Stimulated activated naive CD8-positive, alpha-beta T cell treated with anti-CD3 and anti-CD28 coated beads, Interleukin-15, Interleukin-2, amounts not matched to agents 100 ng/mL and 50 ng/mL, for 24 hours (primary cell): Measurements from ENCODE around the gene PLCL1.
"Not testable (repeated sequence)": the region's sequence is repeated elsewhere in the genome, so short reads cannot be mapped to it uniquely, and the experiment has no call there.

Experiments used
- H3K27ac Mint-ChIP-seq: one replicate; pipeline ENCODE4 v1.8.0; 2021; ENCODE audit warnings: mild to moderate bottlenecking, mixed read lengths
- H3K27me3 Mint-ChIP-seq: one replicate; pipeline ENCODE4 v1.8.0; 2021; ENCODE audit warnings: mixed read lengths
- H3K36me3 Mint-ChIP-seq: one replicate; pipeline ENCODE4 v1.8.0; 2021; ENCODE audit warnings: low read depth, mixed read lengths
- H3K4me1 Mint-ChIP-seq: one replicate; pipeline ENCODE4 v1.8.0; 2021; ENCODE audit warnings: low read depth, mixed read lengths
- H3K4me3 Mint-ChIP-seq: one replicate; pipeline ENCODE4 v1.8.0; 2021; ENCODE audit warnings: mild to moderate bottlenecking, mixed read lengths
- H3K9me3 Mint-ChIP-seq: one replicate; pipeline ENCODE4 v1.8.0; 2021; ENCODE audit warnings: mixed read lengths

PLCL1 gene

DNA sequence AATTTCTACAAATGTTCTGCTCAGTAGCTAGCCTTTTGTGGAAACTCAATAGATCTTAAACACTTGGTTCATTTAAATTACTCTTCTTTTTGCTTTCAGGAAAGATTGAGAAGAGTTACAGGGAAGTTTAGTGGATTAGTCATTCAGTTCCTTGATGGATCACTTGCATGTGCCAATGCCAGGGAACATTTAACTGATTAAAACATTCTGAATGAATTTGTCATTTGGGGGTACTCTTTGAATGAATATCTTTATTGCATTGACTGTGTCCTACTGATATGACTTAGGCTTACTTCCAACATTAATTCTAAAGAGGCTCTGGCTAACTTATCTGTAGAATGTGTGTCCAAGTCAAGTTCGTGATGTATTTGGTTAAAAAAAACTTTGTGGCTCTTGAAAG, 199.8 kb downstream of the PLCL1 start:
- peak overlapping the region; percentile 71 for H3K27ac Mint-ChIP-seq
- peaks cover 75% of the 10 kb centered on the region for H3K4me1 Mint-ChIP-seq
- no peak overlapping the region for H3K4me3 Mint-ChIP-seq
- no peaks in the 10 kb centered on the region for H3K27me3 Mint-ChIP-seq
- H3K9me3 Mint-ChIP-seq, result peaks cover 3% of the 10 kb centered on the region
- H3K36me3 Mint-ChIP-seq, result no peaks in the 10 kb centered on the region

DNA sequence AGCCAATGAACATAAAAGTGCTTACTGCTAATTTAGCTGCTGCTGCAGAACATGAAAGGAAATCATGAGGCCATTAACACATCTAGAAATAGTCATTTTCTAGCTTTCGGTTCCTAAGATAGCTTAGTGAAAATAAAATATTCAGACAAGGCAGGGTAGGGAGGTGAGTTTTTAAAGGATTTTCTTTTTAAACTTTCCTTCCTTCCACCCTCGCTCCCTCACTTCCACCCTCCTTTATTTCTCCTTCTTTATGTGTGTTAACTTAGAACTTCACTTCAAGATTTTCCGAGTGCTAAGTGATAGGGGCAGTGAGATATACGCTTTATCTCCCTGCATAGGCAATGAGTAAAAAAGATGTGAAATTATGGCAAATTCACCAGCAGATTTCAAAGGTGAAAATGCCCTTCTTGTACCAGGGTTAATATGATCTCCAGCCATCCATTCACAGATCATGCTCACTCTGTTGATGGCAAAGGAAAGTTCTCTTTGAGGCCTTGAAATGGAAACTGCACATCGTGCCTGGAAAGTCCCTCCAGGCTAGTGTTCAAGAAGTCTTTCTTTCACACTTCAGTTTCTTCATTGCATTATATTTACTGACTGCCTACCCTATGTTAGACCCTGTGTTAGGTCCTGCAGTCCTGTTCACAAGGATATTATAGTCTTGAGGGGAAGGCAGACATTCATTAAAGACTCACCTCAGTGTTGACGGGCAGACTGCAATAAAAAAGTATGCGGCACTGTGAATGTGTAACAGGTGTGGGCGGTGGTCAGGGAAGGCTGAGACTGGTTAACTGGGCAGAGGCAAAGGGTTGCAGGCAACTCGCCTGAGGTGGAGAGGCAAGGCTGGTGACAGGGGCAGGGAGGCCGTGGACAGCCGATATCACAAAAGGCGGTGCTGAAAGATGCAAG, 200.8 kb downstream of the PLCL1 start:
- H3K27me3 Mint-ChIP-seq, result no peaks in the 10 kb centered on the region
- no peaks in the 10 kb centered on the region for H3K36me3 Mint-ChIP-seq
- H3K4me3 Mint-ChIP-seq, result peak overlapping the region; percentile 49
- peaks cover 13% of the 10 kb centered on the region for H3K9me3 Mint-ChIP-seq
- H3K27ac Mint-ChIP-seq, result peak overlapping the region; percentile 78
- peaks cover 70% of the 10 kb centered on the region for H3K4me1 Mint-ChIP-seq

DNA sequence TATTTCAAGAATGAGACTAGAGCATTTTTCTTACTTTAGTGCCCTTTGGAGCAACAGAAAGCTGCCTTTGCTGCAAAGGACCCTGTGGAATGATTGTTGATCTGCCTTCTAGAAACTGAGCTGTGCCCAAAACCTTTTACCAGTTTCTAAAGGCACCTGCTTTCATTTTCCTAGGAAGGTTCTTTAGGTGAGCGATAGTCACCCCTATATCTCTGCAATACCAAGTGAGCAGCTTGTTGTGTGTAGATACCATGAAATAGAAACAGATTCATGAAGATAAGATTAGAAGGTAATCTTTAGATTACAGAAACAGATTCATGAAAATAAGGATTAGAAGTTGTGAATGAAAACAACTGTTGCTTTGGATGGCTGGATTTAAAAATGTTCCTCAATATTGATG, 202.3 kb downstream of the PLCL1 start:
- no peak overlapping the region for H3K27ac Mint-ChIP-seq
- no peak overlapping the region for H3K4me3 Mint-ChIP-seq
- peaks cover 11% of the 10 kb centered on the region for H3K36me3 Mint-ChIP-seq
- peaks cover 28% of the 10 kb centered on the region for H3K9me3 Mint-ChIP-seq
- H3K27me3 Mint-ChIP-seq, result no peaks in the 10 kb centered on the region
- H3K4me1 Mint-ChIP-seq, result peaks cover 54% of the 10 kb centered on the region

DNA sequence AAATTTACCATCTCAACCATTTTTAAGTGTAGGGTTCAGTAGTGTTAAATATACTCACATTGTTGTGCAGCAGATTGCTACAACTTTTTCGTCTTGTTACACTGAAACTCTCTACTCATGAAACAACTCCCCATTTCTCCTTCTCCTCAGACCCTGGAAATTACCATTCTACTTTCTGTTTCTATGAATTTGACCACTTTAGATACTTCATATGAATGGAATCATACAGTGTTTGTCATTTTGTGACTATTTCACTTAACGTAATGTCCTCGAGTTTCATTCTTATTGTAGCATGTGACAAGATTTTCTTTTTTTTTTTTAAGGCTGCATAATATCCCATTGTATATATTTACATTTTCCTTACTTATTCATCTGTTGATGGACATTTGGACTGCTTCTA, 203.8 kb downstream of the PLCL1 start:
- no peaks in the 10 kb centered on the region for H3K27me3 Mint-ChIP-seq

DNA sequence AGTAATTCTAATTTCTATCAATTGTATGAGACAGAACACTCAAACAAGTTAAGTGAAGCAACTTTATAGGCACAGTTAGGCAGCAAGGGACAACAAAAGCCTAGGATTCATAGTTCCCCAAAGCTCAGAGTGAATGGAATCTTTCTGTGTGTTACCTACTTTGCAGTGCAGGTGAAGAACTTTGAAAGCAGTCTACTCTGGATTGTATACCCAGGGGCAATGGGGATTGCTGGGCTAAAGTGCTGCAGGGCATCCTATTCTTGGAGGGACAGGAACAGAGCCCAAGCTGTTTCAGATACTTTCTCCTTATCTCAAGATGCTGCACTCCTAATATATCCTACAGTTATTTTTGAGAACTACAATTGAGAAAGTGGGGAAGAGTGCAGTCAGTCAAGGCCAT, 207.6 kb downstream of the PLCL1 start:
- Mint-ChIP-seq H3K36me3 (peaks cover 11% of the 10 kb centered on the region), H3K4me1 (peaks cover 35% of the 10 kb centered on the region)

More for the DNA sequence above, 203.8 kb downstream of the PLCL1 start:
- Mint-ChIP-seq H3K4me1 (peaks cover 54% of the 10 kb centered on the region), H3K27ac (no peak overlapping the region), H3K9me3 (peaks cover 30% of the 10 kb centered on the region), H3K4me3 (no peak overlapping the region), H3K36me3 (peaks cover 11% of the 10 kb centered on the region)

DNA sequence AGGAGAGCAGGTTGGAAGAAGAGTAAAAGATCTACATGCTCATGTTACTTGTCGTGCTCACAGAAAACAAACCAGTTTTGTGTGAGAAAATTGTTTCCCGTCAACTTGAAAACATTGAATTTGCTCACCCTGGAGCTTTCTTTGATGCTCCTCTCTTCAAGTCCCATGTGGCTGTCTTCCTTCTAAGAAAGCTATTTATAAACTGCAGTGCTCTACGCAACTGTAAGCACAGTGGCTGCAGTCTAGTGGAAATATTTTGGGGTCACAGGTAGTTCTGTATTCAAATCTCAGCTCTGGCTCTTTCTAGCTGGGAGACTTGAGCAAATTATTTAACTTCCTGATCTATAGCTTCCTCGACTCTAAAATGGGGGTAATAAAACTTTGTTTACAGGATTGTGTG, 211.8 kb downstream of the PLCL1 start:
- H3K4me3 Mint-ChIP-seq, result no peak overlapping the region
- H3K27ac Mint-ChIP-seq, result peak overlapping the region; percentile 57
- H3K36me3 Mint-ChIP-seq, result peaks cover 5% of the 10 kb centered on the region
- no peaks in the 10 kb centered on the region for H3K27me3 Mint-ChIP-seq
- H3K4me1 Mint-ChIP-seq, result peaks cover 31% of the 10 kb centered on the region
- H3K9me3 Mint-ChIP-seq, result peaks cover 14% of the 10 kb centered on the region

More for the DNA sequence above, 207.6 kb downstream of the PLCL1 start:
- H3K4me3 Mint-ChIP-seq, result no peak overlapping the region
- H3K27me3 Mint-ChIP-seq, result no peaks in the 10 kb centered on the region
- H3K9me3 Mint-ChIP-seq, result peaks cover 30% of the 10 kb centered on the region
- H3K27ac Mint-ChIP-seq, result no peak overlapping the region

DNA sequence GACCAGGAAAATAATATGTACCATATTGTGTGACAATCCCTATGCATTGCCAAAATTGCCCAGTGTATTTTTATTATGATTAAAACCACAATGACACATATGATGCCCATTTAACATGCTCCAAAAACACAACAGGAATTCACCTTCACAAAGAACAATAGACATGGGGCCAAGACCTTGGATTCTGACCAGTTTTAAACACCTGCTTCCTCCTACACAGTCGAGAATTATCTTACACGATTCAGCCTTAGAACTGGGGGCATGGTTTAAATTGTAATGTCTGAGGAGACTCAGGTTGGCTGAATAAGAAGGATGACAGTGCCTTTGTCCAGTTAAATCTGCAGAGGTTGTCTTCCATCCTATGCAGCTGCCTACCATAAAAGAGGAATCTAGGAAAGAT, 212.7 kb downstream of the PLCL1 start:
- no peaks in the 10 kb centered on the region for H3K27me3 Mint-ChIP-seq
- peaks cover 8% of the 10 kb centered on the region for H3K9me3 Mint-ChIP-seq
- no peak overlapping the region for H3K4me3 Mint-ChIP-seq
- no peak overlapping the region for H3K27ac Mint-ChIP-seq
- peaks cover 31% of the 10 kb centered on the region for H3K4me1 Mint-ChIP-seq
- no peaks in the 10 kb centered on the region for H3K36me3 Mint-ChIP-seq

DNA sequence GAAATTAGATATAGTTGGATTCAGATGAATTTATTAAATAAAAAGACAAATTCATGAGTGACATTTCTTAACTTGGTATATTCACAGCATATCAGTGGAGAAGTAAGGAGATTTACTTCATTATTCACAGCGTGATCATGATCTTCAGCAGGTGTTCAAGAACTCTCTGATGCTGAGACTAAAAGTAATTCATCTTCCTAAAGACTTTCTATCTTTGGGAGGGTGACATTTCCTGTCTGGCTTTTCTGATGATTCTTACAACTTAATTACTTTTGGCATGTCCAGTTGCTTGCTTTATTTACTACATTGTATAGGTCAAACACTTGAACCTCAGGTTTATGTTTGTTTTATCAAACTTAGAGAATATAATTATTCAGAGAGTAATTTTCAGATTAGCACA, 224.6 kb downstream of the PLCL1 start:
- Mint-ChIP-seq H3K36me3 (no peaks in the 10 kb centered on the region), H3K27me3 (no peaks in the 10 kb centered on the region), H3K4me1 (peaks cover 12% of the 10 kb centered on the region), H3K27ac (no peak overlapping the region), H3K9me3 (no peaks in the 10 kb centered on the region), H3K4me3 (no peak overlapping the region)

DNA sequence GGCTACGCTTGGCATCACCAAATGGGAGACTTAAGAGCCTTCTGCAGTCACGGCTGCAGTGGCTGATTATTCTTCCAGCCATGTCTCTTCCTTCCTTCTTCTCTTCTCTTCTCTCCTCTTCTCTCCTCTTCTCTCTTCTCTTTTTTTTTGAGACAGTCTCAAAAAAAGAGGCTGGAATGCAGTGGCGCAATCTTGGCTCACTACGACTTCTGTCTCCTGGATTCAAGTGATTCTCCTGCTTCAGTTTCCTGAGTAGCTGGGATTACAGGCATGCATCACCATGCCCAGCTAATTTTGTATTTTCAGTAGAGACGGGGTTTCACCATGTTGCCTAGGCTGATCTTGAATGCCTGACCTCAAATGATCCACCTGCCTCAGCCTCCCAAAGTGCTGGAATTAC, 225.2 kb downstream of the PLCL1 start:
- not testable (repeated sequence) for H3K36me3 Mint-ChIP-seq, H3K27me3 Mint-ChIP-seq, H3K9me3 Mint-ChIP-seq, H3K27ac Mint-ChIP-seq, H3K4me3 Mint-ChIP-seq
- H3K4me1 Mint-ChIP-seq, result peaks cover 12% of the 10 kb centered on the region

DNA sequence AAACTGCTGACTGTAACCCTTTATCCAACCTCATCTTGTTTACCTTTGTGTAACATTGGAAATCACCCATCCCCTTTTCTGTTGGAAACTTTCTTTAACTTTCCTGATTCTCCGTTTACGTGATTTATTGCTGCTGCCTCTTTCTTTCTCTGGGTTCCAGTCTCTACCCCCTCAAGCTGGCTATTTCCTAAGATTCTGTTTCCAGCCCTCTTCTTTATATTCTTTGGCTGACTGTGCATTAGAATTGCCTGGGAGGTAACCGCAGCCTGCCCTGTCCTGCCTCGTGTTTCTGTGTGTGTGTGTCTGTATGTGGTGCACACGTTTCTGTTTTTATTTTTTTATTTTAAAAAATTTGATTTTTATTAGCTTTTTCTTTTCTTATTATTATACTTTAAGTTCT, 229.2 kb downstream of the PLCL1 start:
- Mint-ChIP-seq H3K9me3 (no peaks in the 10 kb centered on the region), H3K4me1 (peaks cover 24% of the 10 kb centered on the region), H3K27me3 (no peaks in the 10 kb centered on the region), H3K4me3 (no peak overlapping the region), H3K36me3 (no peaks in the 10 kb centered on the region), H3K27ac (no peak overlapping the region)

DNA sequence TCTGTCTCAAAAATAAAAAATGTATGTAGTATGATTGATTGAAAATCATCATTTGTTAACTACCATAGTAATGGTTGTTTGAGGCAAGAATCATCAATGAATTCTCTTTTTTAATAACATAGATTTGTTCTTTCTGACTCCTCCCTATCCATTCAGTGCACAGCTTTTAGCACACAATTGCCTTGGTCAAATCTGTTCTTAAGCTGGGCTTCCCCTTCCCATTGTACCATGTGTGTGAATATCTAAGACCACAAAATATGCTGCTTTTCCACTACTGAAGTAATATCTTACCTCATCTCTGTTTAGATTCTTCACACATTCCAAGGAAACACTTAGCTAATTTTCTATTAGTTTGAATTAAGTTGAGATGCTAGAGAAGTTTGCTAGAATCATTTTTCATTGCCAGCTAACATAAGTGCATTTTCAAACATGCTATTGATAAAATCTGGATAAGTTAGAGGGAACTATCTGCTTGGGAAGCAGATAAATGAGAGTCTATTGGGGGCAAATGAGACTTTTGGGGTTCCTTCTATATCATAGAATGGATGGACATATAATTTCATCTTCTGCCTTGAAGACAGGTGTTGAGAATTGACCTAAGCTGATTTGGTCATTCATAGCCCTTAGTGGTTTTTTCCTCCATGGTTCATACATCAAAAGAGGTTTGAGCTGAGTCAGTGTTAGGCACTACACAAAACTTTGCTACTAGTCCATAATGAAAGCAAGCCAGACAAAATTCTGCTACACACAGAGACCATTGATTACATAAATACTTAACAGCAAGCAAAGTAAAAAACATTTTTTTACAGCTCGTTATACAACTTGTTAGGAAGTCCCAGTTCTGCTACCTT, 231.9 kb downstream of the PLCL1 start:
- peak overlapping the region; percentile 41 for H3K27ac Mint-ChIP-seq
- H3K9me3 Mint-ChIP-seq, result no peaks in the 10 kb centered on the region
- no peak overlapping the region for H3K4me3 Mint-ChIP-seq
- H3K27me3 Mint-ChIP-seq, result no peaks in the 10 kb centered on the region
- H3K4me1 Mint-ChIP-seq, result peaks cover 31% of the 10 kb centered on the region
- H3K36me3 Mint-ChIP-seq, result no peaks in the 10 kb centered on the region

DNA sequence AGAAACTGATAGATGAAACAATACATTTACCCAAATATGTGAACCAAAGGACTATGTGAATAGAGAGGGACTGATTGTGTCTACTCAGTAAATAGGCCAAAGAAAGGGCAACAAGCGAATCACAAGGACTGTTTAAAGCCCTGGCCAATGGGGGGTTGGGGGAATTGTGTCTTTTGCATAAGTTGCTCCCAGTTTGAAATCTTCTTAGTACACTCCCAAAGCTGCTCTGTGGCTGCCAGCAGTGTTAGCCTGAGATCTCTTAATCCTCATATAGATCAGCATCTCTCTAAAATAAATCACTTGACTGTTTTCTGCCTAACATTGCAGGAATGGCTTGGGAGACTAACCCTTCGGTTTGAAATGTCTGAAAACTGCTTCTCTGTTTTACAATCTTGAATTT, 236.4 kb downstream of the PLCL1 start:
- Mint-ChIP-seq H3K36me3 (peaks cover 4% of the 10 kb centered on the region), H3K4me1 (peaks cover 39% of the 10 kb centered on the region), H3K27me3 (no peaks in the 10 kb centered on the region), H3K4me3 (no peak overlapping the region), H3K27ac (no peak overlapping the region), H3K9me3 (no peaks in the 10 kb centered on the region)

DNA sequence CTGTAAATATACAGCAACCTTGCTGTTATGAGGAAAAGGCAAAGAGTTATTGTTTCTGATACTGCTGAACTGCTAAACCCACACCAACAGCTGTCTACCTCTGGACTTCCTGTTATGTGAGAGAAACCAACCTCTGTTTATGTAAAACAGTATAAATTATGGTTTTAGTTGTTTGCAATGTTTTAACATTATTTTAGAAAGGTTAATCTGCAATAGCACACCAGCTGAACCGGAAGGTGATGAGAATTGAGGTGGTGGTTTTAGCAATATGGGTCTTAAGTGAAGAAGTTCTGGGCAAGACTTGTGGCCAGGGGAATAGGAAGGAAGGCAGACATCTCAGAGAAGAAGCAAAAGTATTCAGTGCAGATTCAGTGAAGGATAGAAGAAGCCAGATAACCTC, 237.8 kb downstream of the PLCL1 start:
- Mint-ChIP-seq H3K27ac (no peak overlapping the region), H3K27me3 (no peaks in the 10 kb centered on the region), H3K9me3 (no peaks in the 10 kb centered on the region), H3K4me3 (no peak overlapping the region), H3K36me3 (peaks cover 4% of the 10 kb centered on the region), H3K4me1 (peaks cover 34% of the 10 kb centered on the region)

DNA sequence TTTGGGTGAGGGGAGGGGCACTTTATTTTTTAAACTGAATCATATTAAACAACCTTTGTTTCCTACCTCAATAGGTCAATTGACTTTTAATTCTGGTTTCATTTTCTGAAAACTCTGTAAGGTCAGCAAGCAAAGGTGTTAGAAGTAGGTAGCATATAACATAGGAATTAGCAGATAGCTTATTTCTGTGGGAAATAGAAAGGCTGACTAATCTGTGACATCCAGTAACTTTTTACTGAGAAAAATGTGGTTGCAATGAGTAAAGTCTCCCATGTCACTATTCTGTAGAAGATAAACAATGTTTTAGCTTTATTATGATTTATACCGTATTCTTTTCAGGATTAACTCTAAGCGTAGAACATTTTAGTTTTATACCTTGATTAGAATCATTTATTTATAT, 240.4 kb downstream of the PLCL1 start:
- H3K36me3 Mint-ChIP-seq, result peaks cover 4% of the 10 kb centered on the region
- H3K4me3 Mint-ChIP-seq, result no peak overlapping the region
- no peak overlapping the region for H3K27ac Mint-ChIP-seq
- H3K27me3 Mint-ChIP-seq, result no peaks in the 10 kb centered on the region
- peaks cover 5% of the 10 kb centered on the region for H3K9me3 Mint-ChIP-seq
- H3K4me1 Mint-ChIP-seq, result peaks cover 33% of the 10 kb centered on the region

DNA sequence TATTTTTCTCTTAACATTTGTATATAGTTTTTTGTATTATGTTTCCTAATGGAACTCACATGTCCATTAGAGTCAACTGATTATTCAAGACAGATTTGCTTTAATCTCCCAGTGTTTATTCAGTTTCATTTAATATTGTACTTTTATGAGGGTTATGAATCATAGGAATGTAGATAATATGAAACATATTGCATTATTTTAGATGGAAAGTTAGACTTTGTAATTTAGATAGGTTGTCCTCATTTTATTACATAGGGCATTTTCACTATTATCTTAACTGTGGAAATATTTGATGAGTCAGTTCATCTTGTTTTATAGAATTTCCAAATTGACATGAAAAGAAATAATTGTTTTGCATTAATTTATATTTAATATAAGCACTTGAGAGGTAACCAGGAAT, 240.8 kb downstream of the PLCL1 start:
- peaks cover 28% of the 10 kb centered on the region for H3K4me1 Mint-ChIP-seq
- no peaks in the 10 kb centered on the region for H3K27me3 Mint-ChIP-seq
- peaks cover 5% of the 10 kb centered on the region for H3K9me3 Mint-ChIP-seq
- H3K4me3 Mint-ChIP-seq, result no peak overlapping the region
- no peak overlapping the region for H3K27ac Mint-ChIP-seq
- H3K36me3 Mint-ChIP-seq, result peaks cover 4% of the 10 kb centered on the region
